ENCODE measurements around the gene ZNF579. TPM values are rescaled to one million over a fixed set of nuclear protein-coding genes. Genes with fewer than 3 reads are reported as not detected.

ZNF579 gene
- total and polyA plus RNA-seq, 2 of the 8 experiments (the other 6 are each of a cell fraction or from before 2014, with no cell fraction given), result 10.0 to 18.9 TPM

- Histone ChIP-seq H3K18ac (ENCODE audit: extremely low read depth, low read length) (no peak overlapping the region; the same call in 1 of the 2 replicates), H4K20me1 (replicated peaks in 1 of 2; ENCODE audit: control insufficient read depth in 1 of 2, insufficient read depth in 2 of 2, low read length in 2 of 2) (peaks cover 0 to 2% of the 10 kb centered on the region in 2 experiments), H2BK20ac (ENCODE audit: low read length) (0 out of 2 replicates have a peak overlapping the region, but pooled peaks have one; percentile 48), H3K9me3 (ENCODE audit: insufficient read depth in 2 of 2, low read depth in 1 of 2, low read length in 1 of 2) (no peaks in the 10 kb centered on the region), H3K4me3 (ENCODE audit: extremely low read depth in 1 of 4, insufficient read depth in 2 of 4, low read depth in 3 of 4, low read length in 4 of 4) (peak overlapping the region; percentile 78 to 95 (median 86)), H3K79me1 (ENCODE audit: low read depth, low read length) (peaks cover 3% of the 10 kb centered on the region), H2AFZ (ENCODE audit: low read length) (no peak overlapping the region), H2BK15ac (ENCODE audit: low read length) (0 out of 2 replicates have a peak overlapping the region, but pooled peaks have one; percentile 88), H2AK5ac (ENCODE audit: low read depth, low read length) (0 out of 2 replicates have a peak overlapping the region, but pooled peaks have one; percentile 16), H4K8ac (ENCODE audit: extremely low read depth, insufficient read depth, low read length) (peak overlapping the region; percentile 90; the same call in 1 of the 2 replicates), H4K5ac (ENCODE audit: insufficient read length, low read depth, low read length) (peak overlapping the region; percentile 63), H3K9ac (replicated peaks in 1 of 4; ENCODE audit: extremely low read depth in 1 of 4, low read depth in 3 of 4, low read length in 3 of 4) (peak overlapping the region; percentile 57 to 100 (median 84)), H3K4me1 (replicated peaks in 1 of 4; ENCODE audit: control insufficient read depth in 3 of 4, insufficient read depth in 4 of 4, low read length in 3 of 4) (peaks cover 0 to 14% (median 6%) of the 10 kb centered on the region in 4 experiments; a peak in 5 of 7 replicates), H3K27me3 (replicated peaks in 1 of 4; ENCODE audit: control insufficient read depth in 3 of 4, extremely low read depth in 1 of 4, insufficient read depth in 3 of 4, low read length in 3 of 4) (0 out of 7 replicates have a peak, but pooled peaks cover 0 to 1% (median 0%) of the 10 kb centered on the region in 4 experiments), H3K27ac (ENCODE audit: low read depth, low read length) (peak overlapping the region; percentile 100), H3K4ac (replicated peaks; ENCODE audit: insufficient read length, low read depth, low read length) (no peak overlapping the region), H3K56ac (replicated peaks; ENCODE audit: insufficient read length, low read depth, low read length) (peak overlapping the region; percentile 65), H3K4me2 (ENCODE audit: insufficient read depth in 1 of 2, low read depth in 2 of 2, low read length in 2 of 2) (peak overlapping the region; percentile 72 to 95), H3K23me2 (ENCODE audit: low read depth, low read length) (peaks cover 10% of the 10 kb centered on the region; the same call in 1 of the 2 replicates), H2BK12ac (ENCODE audit: low read depth, low read length) (peak overlapping the region; percentile 63; the same call in 1 of the 2 replicates), H2BK120ac (replicated peaks; ENCODE audit: low read depth, low read length) (no peak overlapping the region), H3K23ac (ENCODE audit: insufficient read length) (no peak overlapping the region), H2BK5ac (ENCODE audit: low read depth, low read length) (peak overlapping the region; percentile 66; the same call in 1 of the 2 replicates), H3K36me3 (ENCODE audit: control insufficient read depth in 2 of 4, insufficient read depth in 4 of 4, low read length in 3 of 4) (peaks cover 0 to 10% (median 8%) of the 10 kb centered on the region in 4 experiments; a peak in 3 of 8 replicates), H4K91ac (replicated peaks; ENCODE audit: insufficient read length, low read length) (peak overlapping the region; percentile 63), H3K79me2 (ENCODE audit: control insufficient read depth in 1 of 2, insufficient read depth in 2 of 2, low read length in 2 of 2) (peaks cover 0 to 3% of the 10 kb centered on the region in 2 experiments; a peak in 2 of 4 replicates), H3K14ac (ENCODE audit: insufficient read length) (no peak overlapping the region)
- WGBS, 2 experiments (ENCODE audit: extremely low coverage in 1 of 2, insufficient coverage in 1 of 2, insufficient read length in 1 of 2, insufficient replicate concordance in 2 of 2, low coverage in 1 of 2, low lambda C conversion rate in 2 of 2, missing lambda C conversion rate in 1 of 2), result 18% methylated on average over 8 of the region's 26 CpGs; no CpG with 5 or more reads in 1 of the 2 experiments
- DNase-seq (ENCODE audit: low read depth in 1 of 2, low spot score in 2 of 2) (peak; percentile 96 to 99), FAIRE-seq (peak; percentile 93)
- ChIA-PET CTCF (ENCODE audit: partially characterized antibody) (interaction anchor here (0.6 to 2.7 kb wide), 6 partner anchors 11 to 154 kb away, joined by 3 to 12 read pairs (median 3); no protein-coding TSS in a partner anchor), POLR2A (ENCODE audit: partially characterized antibody) (interaction anchor here (0.6 to 3.7 kb wide), 41 partner anchors 11 to 452 kb away, joined by 3 to 42 read pairs (median 4); partner anchors contain the start of genes HSPBP1, NAT14, TMEM238 and U2AF2)
- TF ChIP-seq FOSL1 (IDR thresholded peaks at IDR 0.05; ENCODE audit: insufficient read depth, low read depth, low read length) (no peak), TBP (IDR thresholded peaks at IDR 0.05; ENCODE audit: low read depth, low read length) (peak; percentile 50; the same call in 1 of the 2 replicates), TAF1 (IDR thresholded peaks at IDR 0.05; ENCODE audit: low read depth, low read length) (peak; percentile 46; the same call in 1 of the 2 replicates), ATF3 (IDR thresholded peaks at IDR 0.05; ENCODE audit: insufficient read depth, low read depth, low read length) (no peak), SIN3A (conservative IDR thresholded peaks at IDR 0.05 in 1 of 2, IDR thresholded peaks at IDR 0.05 in 1 of 2; ENCODE audit: low read depth in 1 of 2, low read length in 2 of 2) (no peak; a peak in 1 of 4 replicates), HDAC6 (IDR thresholded peaks at IDR 0.05; ENCODE audit: low read depth, low read length) (no peak), TAF7 (optimal IDR thresholded peaks at IDR 0.05; ENCODE audit: borderline replicate concordance, low read depth, low read length) (peak; percentile 38), PHF8 (conservative IDR thresholded peaks at IDR 0.05; ENCODE audit: low read depth, low read length) (peak; percentile 83), CTBP2 (IDR thresholded peaks at IDR 0.05; ENCODE audit: borderline replicate concordance, insufficient read depth, insufficient read length, low read length) (no peak)
Measured at GRCh38 chr19:55598719-55599467, 18.2 kb upstream of the ZNF579 start.

All from H1 (cell line).